ENCODE measurements around the gene HOXB8. TPM values are rescaled to one million over a fixed set of nuclear protein-coding genes. Genes with fewer than 3 reads are reported as not detected.

The HOXB8 gene
- total RNA-seq, 1 experiment from 2014 or later = not detected

DNA sequence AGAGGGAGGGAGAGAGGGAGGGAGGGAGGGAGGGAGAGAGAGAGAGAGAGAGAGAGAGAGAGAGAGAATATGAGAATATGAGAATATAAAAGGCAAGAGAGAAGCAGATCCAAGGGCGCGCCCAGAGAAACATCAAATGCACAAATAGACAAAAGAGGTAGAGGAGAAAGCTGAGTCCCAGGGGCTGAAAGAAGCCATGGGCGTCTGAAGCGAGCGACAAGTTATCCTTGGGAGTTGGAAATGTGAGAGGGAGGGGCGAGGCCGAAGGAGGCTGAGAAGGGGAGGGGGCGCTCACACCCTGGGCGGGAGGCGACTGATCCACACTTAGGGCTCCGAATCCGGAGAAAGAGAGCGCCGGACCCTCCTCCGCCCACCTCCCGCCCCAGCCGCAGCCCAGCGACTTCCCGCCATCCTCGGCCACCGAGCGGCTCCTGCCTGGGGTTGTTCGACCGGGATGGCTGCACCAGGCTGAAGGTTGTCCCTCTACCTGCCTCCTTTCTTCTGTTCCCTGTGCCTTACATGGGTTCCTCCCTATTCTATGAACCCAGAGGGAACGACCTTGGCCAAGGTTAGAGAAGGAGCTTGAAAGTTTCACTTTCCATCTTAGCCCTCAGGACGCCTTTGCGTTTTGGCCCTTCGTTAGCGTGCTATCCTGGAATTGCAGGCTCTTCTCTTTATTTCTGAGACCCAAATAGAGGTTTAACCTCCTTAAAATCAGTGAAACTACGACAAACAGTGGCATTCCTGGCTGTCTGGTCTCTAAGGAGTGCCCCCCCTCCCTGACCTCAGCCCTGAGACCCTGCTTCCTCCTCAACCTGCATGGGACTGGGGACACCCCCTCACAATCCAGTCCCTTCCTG, 32.2 kb upstream of the HOXB8 start:
- no peaks in the 10 kb centered on the region for H3K9me3 ChIP-seq (ENCODE audit: low read length)
- H3K36me3 ChIP-seq (ENCODE audit: low read depth, low read length) = no peaks in the 10 kb centered on the region
- H3K4me2 ChIP-seq (ENCODE audit: low read length) = peak overlapping the region; percentile 79
- no peaks in the 10 kb centered on the region for H3K4me1 ChIP-seq (ENCODE audit: insufficient read depth, low read length)
- TF ChIP-seq EZH2 (IDR thresholded peaks at IDR 0.05; ENCODE audit: low read length, unreplicated experiment) = no peak
- no peak for TF ChIP-seq EZH2phosphoT487 (IDR thresholded peaks at IDR 0.05; ENCODE audit: borderline replicate concordance, low read length)
- no peaks in the 10 kb centered on the region for H3K27me3 ChIP-seq (ENCODE audit: low read length)
- H3K4me3 ChIP-seq (ENCODE audit: low read length) = peak overlapping the region; percentile 65
- H2AFZ ChIP-seq (ENCODE audit: low read length) = peak overlapping the region; percentile 97
- ATAC-seq (peak; percentile 74), DNase-seq (no peak)
- H3K79me2 ChIP-seq (ENCODE audit: low read length) = no peaks in the 10 kb centered on the region
- no peaks in the 10 kb centered on the region for H3K9me2 ChIP-seq (replicated peaks; ENCODE audit: low read length)
- ChIA-PET CTCF (no interaction called here), POLR2A (ENCODE audit: unreplicated experiment) (no interaction called here)
- intact Hi-C loops (cut with micrococcal nuclease) = no loop called here
- H4K20me1 ChIP-seq (ENCODE audit: low read length) = no peaks in the 10 kb centered on the region
- no peak overlapping the region for H3K27ac ChIP-seq (ENCODE audit: low read length)
- no peaks in the 10 kb centered on the region for H3F3A ChIP-seq (ENCODE audit: low read length, unreplicated experiment)
- no peak overlapping the region for H3K9ac ChIP-seq (ENCODE audit: low read length)
- BruUV-seq (replicated peaks) = no TSS peak

DNA sequence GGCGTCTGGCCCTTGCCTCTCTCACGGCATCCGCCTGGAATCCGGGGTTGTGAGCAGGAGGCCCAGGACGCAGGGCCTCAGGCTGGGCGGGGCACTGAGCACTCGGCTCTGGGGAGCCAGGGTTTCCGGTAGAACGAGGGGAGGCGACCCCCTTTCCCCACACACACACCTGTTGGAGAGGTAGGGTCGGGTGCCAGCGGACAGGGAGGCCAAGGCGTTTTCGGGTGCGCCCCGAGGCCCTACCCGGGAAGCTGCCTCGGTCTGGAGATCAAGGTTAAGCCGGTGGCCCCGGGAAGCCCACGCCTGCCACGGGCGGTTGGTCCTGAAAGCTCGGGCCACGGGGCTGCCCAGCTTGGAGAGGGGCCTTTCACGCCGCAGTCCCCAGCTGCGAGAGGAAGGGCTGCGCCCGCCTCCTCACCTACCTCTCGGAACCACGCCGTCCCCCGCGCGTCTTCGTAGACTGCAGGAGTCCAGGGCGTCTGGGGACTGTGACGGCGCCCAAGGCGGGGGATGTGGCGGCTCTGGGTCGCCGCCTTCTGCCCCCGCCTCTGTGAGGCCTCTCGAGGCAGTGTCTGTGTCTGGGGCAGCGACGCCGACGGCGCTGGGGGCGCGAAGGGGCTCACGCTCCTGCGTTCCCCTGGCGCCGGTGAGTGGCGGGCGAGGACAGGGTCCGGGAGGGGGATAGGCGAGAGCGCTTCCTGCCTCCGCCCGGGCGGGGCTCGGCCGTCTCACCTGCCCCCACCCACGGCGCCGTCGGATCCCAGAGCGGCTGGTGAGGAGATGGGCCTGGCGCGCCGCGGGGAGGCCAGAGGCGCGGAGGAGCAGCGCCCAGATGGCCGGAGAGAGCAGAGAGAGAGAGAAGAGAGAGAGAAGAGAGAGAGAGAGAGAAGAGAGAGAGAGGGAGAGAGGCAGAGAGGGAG, 31.4 kb upstream of the HOXB8 start:
- Histone ChIP-seq H4K20me1 (ENCODE audit: low read length) (no peaks in the 10 kb centered on the region), H3K27me3 (ENCODE audit: low read length) (no peaks in the 10 kb centered on the region), H3K9ac (ENCODE audit: low read length) (no peak overlapping the region), H3K36me3 (ENCODE audit: low read depth, low read length) (no peaks in the 10 kb centered on the region), H3F3A (ENCODE audit: low read length, unreplicated experiment) (no peaks in the 10 kb centered on the region), H3K4me1 (ENCODE audit: insufficient read depth, low read length) (no peaks in the 10 kb centered on the region), H3K79me2 (ENCODE audit: low read length) (no peaks in the 10 kb centered on the region), H3K4me2 (ENCODE audit: low read length) (peak overlapping the region; percentile 79), H3K9me2 (replicated peaks; ENCODE audit: low read length) (no peaks in the 10 kb centered on the region), H2AFZ (ENCODE audit: low read length) (peak overlapping the region; percentile 97; the same call in 1 of the 2 replicates), H3K27ac (ENCODE audit: low read length) (no peak overlapping the region), H3K9me3 (ENCODE audit: low read length) (no peaks in the 10 kb centered on the region), H3K4me3 (ENCODE audit: low read length) (peak overlapping the region; percentile 65; the same call in 1 of the 2 replicates)
- ATAC-seq (no peak; the same call in 1 of the 2 replicates), DNase-seq (no peak)
- TF ChIP-seq EZH2 (IDR thresholded peaks at IDR 0.05; ENCODE audit: low read length, unreplicated experiment) (no peak), EZH2phosphoT487 (IDR thresholded peaks at IDR 0.05; ENCODE audit: borderline replicate concordance, low read length) (no peak)
- TF ChIP-seq, protein P1, sequence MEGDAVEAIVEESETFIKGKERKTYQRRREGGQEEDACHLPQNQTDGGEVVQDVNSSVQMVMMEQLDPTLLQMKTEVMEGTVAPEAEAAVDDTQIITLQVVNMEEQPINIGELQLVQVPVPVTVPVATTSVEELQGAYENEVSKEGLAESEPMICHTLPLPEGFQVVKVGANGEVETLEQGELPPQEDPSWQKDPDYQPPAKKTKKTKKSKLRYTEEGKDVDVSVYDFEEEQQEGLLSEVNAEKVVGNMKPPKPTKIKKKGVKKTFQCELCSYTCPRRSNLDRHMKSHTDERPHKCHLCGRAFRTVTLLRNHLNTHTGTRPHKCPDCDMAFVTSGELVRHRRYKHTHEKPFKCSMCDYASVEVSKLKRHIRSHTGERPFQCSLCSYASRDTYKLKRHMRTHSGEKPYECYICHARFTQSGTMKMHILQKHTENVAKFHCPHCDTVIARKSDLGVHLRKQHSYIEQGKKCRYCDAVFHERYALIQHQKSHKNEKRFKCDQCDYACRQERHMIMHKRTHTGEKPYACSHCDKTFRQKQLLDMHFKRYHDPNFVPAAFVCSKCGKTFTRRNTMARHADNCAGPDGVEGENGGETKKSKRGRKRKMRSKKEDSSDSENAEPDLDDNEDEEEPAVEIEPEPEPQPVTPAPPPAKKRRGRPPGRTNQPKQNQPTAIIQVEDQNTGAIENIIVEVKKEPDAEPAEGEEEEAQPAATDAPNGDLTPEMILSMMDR (conservative IDR thresholded peaks at IDR 0.05; ENCODE audit: low read depth, low read length) = no peak
- BruUV-seq (replicated peaks) = no TSS peak
- intact Hi-C loops (cut with micrococcal nuclease) = no loop called here
- CTCF ChIA-PET = no interaction called here
- POLR2A ChIA-PET (ENCODE audit: unreplicated experiment) = no interaction called here

DNA sequence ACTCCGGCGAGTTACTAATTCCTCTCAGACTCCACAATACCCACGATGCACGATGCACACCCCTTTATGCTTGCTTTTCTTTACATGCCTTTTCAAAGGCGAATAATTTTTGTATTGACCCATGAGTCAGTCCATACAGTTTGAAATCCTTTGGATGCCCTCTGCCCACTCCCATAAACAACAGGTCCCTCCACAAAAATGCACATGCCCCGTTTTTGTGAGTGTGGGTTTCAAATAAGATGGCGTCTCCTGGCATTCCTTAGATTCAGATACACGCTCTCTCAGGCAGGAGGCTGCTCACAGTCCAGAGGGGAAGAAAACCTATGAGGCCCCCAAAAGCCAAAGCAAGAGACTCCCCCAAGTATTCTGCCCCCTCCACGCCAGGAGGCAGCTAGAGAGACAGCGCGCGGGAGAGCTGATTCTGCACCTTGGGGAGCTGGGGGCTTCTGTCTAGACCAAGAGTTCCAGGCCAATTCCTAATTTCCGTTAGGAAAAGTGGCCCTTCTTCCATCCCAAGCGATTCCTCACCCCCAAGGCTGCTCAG, 30.6 kb upstream of the HOXB8 start:
- TF ChIP-seq EZH2phosphoT487 (IDR thresholded peaks at IDR 0.05; ENCODE audit: borderline replicate concordance, low read length) = no peak
- TF ChIP-seq, protein P1 (conservative IDR thresholded peaks at IDR 0.05; ENCODE audit: low read depth, low read length) = no peak
- CTCF ChIA-PET = no interaction called here
- no peaks in the 10 kb centered on the region for H3K79me2 ChIP-seq (ENCODE audit: low read length)
- no peak overlapping the region for H3K27ac ChIP-seq (ENCODE audit: low read length)
- H3K36me3 ChIP-seq (ENCODE audit: low read depth, low read length) = no peaks in the 10 kb centered on the region
- no peak for ATAC-seq
- H3K4me2 ChIP-seq (ENCODE audit: low read length) = no peak overlapping the region
- intact Hi-C loops (cut with micrococcal nuclease) = no loop called here
- H4K20me1 ChIP-seq (ENCODE audit: low read length) = no peaks in the 10 kb centered on the region
- H3K9me3 ChIP-seq (ENCODE audit: low read length) = no peaks in the 10 kb centered on the region
- H2AFZ ChIP-seq (ENCODE audit: low read length) = no peak overlapping the region
- no peak overlapping the region for H3K4me3 ChIP-seq (ENCODE audit: low read length)
- POLR2A ChIA-PET (ENCODE audit: unreplicated experiment) = no interaction called here
- no peak overlapping the region for H3K9ac ChIP-seq (ENCODE audit: low read length)
- H3K9me2 ChIP-seq (replicated peaks; ENCODE audit: low read length) = no peaks in the 10 kb centered on the region
- H3F3A ChIP-seq (ENCODE audit: low read length, unreplicated experiment) = no peaks in the 10 kb centered on the region
- no peaks in the 10 kb centered on the region for H3K27me3 ChIP-seq (ENCODE audit: low read length)
- no TSS peak for BruUV-seq (replicated peaks)
- H3K4me1 ChIP-seq (ENCODE audit: insufficient read depth, low read length) = no peaks in the 10 kb centered on the region
- no peak for DNase-seq

Measured in PC-3 (cell line).